WTC11 (cell line): ENCODE measurements around the gene RTP5. TPM values are rescaled to one million over a fixed set of nuclear protein-coding genes. Genes with fewer than 3 reads are reported as not detected.

Experiments used
- ATAC-seq: fragments of 200-7000 bp; cut with Tn5 transposase; 2 replicates; pipeline ENCODE4 v1.10.0; 2021; ENCODE audit warnings: mild to moderate bottlenecking, moderate library complexity
- CTCF ChIA-PET: fragments of 300-600 bp; sonication (Branson Sonifier 250); formaldehyde crosslinking; loops from one replicate; lab custom pipeline; 2021; ENCODE audit warnings: antibody characterized with exemption; lab: Charles Lee
- POLR2A ChIA-PET: fragments of 350-600 bp; sonication (Branson Sonifier 250); formaldehyde crosslinking; loops from one replicate; lab custom pipeline; 2021; ENCODE audit warnings: antibody characterized with exemption; lab: Charles Lee
- DNase-seq: peaks from one replicate; pipeline ENCODE4 v3.0.0; 2021; ENCODE audit warnings: low spot score
- H3K27ac Mint-ChIP-seq: 2 replicates; pipeline ENCODE4 v1.8.0; 2021; ENCODE audit warnings: mixed read lengths
- H3K27me3 Mint-ChIP-seq: 2 replicates; pipeline ENCODE4 v1.8.0; 2021; ENCODE audit warnings: low read depth, mild to moderate bottlenecking, moderate library complexity, mixed read lengths
- H3K36me3 Mint-ChIP-seq: 2 replicates; pipeline ENCODE4 v1.8.0; 2021; ENCODE audit warnings: mixed read lengths
- H3K4me1 Mint-ChIP-seq: 2 replicates; pipeline ENCODE4 v1.8.0; 2022; ENCODE audit warnings: mixed read lengths
- H3K4me3 Mint-ChIP-seq: 2 replicates; pipeline ENCODE4 v1.8.0; 2021; ENCODE audit warnings: mild to moderate bottlenecking, moderate library complexity, mixed read lengths
- H3K9me3 Mint-ChIP-seq: 2 replicates; pipeline ENCODE4 v1.8.0; 2021; ENCODE audit warnings: mixed read lengths
- ETV6 ChIP-seq: sonication (generic); formaldehyde crosslinking; IDR thresholded peaks from 2 replicates; pipeline ENCODE4 v1.8.1; 2022; ENCODE audit warnings: mild to moderate bottlenecking, missing genetic modification reagents
- FOXJ3 ChIP-seq: sonication (generic); formaldehyde crosslinking; IDR thresholded peaks from 2 replicates; pipeline ENCODE4 v1.9.0; 2021; ENCODE audit warnings: missing genetic modification reagents, mild to moderate bottlenecking, borderline replicate concordance
- OVOL2 ChIP-seq: fragments of 250-450 bp; sonication (Bioruptor Pico); IDR thresholded peaks from 2 replicates; pipeline ENCODE4 v1.9.0; 2021; ENCODE audit warnings: mild to moderate bottlenecking, borderline replicate concordance
- SMAD3 ChIP-seq: sonication (generic); formaldehyde crosslinking; IDR thresholded peaks from 2 replicates; pipeline ENCODE4 v1.8.0; 2022; ENCODE audit warnings: missing genetic modification reagents, mild to moderate bottlenecking, borderline replicate concordance
- SOX15 ChIP-seq: fragments of 250-450 bp; sonication (Bioruptor Pico); IDR thresholded peaks from 2 replicates; pipeline ENCODE4 v1.9.0; 2021; ENCODE audit warnings: mild to moderate bottlenecking
- ZNF121 ChIP-seq: sonication (generic); formaldehyde crosslinking; IDR thresholded peaks from 2 replicates; pipeline ENCODE4 v1.8.0; 2023; ENCODE audit warnings: missing genetic modification reagents
- ZNF219 ChIP-seq: sonication (generic); formaldehyde crosslinking; IDR thresholded peaks from 2 replicates; pipeline ENCODE4 v1.8.0; 2023; ENCODE audit warnings: missing genetic modification reagents, mild to moderate bottlenecking, borderline replicate concordance
- ZNF317 ChIP-seq: sonication (generic); formaldehyde crosslinking; IDR thresholded peaks from 2 replicates; pipeline ENCODE4 v1.8.1; 2023; ENCODE audit warnings: low read depth, mild to moderate bottlenecking, moderate library complexity, missing genetic modification reagents, borderline replicate concordance
- total RNA-seq: library from RNA; stranded (reverse); gene quantifications from 3 replicates; pipeline ENCODE4 v1.2.3, GENCODE V29; 2021
- TF ChIP-seq, protein P1 (sequence below): fragments of 250-450 bp; sonication (Bioruptor Pico); IDR thresholded peaks from 2 replicates; pipeline ENCODE4 v1.8.0; 2021; ENCODE audit warnings: mild to moderate bottlenecking
- TF ChIP-seq, protein P2 (sequence below): sonication (generic); formaldehyde crosslinking; IDR thresholded peaks from 2 replicates; pipeline ENCODE4 v1.8.0; 2023; ENCODE audit warnings: mild to moderate bottlenecking, missing genetic modification reagents
- TF ChIP-seq, protein P3 (sequence below): fragments of 250-450 bp; sonication (Bioruptor Pico); conservative IDR thresholded peaks from 2 replicates; pipeline ENCODE4 v1.9.0; 2021; ENCODE audit warnings: mild to moderate bottlenecking
- TF ChIP-seq, protein P4 (sequence below): sonication (generic); formaldehyde crosslinking; IDR thresholded peaks from 2 replicates; pipeline ENCODE4 v1.8.0; 2023; ENCODE audit warnings: missing genetic modification reagents
- TF ChIP-seq, protein P5 (sequence below): sonication (generic); formaldehyde crosslinking; IDR thresholded peaks from 2 replicates; pipeline ENCODE4 v1.8.0; 2022; ENCODE audit warnings: mild to moderate bottlenecking, missing genetic modification reagents
- TF ChIP-seq, protein P6 (sequence below): sonication (generic); formaldehyde crosslinking; IDR thresholded peaks from 2 replicates; pipeline ENCODE4 v1.8.1; 2022; ENCODE audit warnings: mild to moderate bottlenecking, missing genetic modification reagents, moderate library complexity, borderline replicate concordance
- TF ChIP-seq, protein P7 (sequence below): sonication (generic); formaldehyde crosslinking; IDR thresholded peaks from 2 replicates; pipeline ENCODE4 v1.8.0; 2023; ENCODE audit warnings: missing genetic modification reagents, mild to moderate bottlenecking, borderline replicate concordance

RTP5 gene
- total RNA-seq, 1 experiment from 2014 or later: not detected

DNA sequence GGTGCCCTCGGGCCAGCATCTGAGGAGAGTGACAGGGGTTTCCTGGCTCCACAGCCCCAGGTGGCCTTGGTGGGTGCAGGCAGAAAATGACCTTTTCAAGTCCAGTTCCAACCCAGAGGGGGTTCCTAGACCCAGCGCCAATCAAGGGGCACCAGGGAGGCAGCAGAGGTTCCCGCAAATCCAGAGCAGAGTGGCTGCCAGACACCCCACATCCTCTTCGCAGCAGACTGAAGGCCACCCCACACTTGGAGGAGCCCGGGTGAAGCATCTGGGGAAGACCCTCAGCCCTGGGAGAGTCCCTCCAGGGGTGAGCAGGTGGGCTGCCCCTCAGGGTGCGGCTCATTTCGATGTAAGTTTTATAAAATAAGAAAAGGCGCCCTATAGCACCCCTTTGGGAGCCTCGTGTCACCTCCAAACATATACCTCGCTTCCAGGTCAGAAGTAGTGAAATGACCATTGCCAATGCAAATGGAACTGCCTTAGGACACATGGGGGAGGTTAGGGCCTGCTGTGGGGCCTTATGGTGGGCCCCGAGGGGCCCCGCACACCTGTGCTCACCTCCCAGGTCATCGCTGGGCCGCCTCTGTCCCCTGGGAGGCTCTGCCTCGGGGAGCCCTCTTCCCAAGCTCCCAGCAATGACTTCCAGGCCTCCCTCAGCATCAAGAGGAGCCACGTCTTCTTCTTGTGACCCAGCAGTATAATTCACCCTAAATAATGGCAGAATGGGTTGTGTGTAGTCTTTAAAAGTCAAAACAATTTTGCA is 11.0 kb downstream of the RTP5 start:
- Mint-ChIP-seq H3K27ac (0 out of 2 replicates have a peak overlapping the region, but pooled peaks have one; percentile 69), H3K4me1 (peaks cover 22% of the 10 kb centered on the region), H3K4me3 (peak overlapping the region; percentile 77), H3K9me3 (peaks cover 2% of the 10 kb centered on the region), H3K36me3 (peaks cover 5% of the 10 kb centered on the region), H3K27me3 (peaks cover 3% of the 10 kb centered on the region)
- DNase-seq (no peak), ATAC-seq (no peak)
- no peak for TF ChIP-seq ETV6
- TF ChIP-seq, protein P1, sequence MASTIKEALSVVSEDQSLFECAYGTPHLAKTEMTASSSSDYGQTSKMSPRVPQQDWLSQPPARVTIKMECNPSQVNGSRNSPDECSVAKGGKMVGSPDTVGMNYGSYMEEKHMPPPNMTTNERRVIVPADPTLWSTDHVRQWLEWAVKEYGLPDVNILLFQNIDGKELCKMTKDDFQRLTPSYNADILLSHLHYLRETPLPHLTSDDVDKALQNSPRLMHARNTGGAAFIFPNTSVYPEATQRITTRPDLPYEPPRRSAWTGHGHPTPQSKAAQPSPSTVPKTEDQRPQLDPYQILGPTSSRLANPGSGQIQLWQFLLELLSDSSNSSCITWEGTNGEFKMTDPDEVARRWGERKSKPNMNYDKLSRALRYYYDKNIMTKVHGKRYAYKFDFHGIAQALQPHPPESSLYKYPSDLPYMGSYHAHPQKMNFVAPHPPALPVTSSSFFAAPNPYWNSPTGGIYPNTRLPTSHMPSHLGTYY (CRISPR knock-in tag): no peak
- POLR2A ChIA-PET: no interaction called here
- CTCF ChIA-PET: interaction anchor here (1.2 kb wide), 1 partner anchor 76 kb away, joined by 3 read pairs; no protein-coding TSS in a partner anchor

DNA sequence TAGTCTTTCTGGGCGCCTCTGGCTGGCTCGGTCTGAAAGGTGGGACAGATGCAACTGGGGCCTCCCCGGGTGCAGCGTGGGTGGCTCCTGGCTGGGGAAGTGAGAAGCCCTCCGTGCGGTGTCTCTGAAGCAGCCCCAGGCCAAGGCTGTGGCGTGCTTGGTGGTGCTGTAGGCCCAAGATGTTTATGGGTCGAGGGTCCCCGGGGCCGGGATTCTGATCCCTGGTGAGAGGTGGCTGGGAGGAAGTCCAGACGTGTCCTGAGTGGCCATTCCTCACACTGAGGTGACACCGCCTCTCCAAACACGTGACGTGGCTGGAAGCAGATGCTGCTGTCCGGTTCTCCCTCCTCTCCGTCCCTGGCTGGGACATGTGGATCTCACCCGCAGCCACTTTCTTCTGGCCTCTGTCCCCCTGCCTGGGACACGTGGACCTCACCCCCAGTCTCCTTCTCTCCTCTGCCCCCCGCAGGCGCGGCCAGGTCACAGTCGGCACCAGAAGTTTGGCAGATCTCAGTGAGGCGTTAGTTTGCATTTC is 12.6 kb downstream of the RTP5 start:
- peak overlapping the region; percentile 77 for H3K4me3 Mint-ChIP-seq
- no peaks in the 10 kb centered on the region; the same call in 1 of the 2 replicates for H3K27me3 Mint-ChIP-seq
- TF ChIP-seq, protein P2, sequence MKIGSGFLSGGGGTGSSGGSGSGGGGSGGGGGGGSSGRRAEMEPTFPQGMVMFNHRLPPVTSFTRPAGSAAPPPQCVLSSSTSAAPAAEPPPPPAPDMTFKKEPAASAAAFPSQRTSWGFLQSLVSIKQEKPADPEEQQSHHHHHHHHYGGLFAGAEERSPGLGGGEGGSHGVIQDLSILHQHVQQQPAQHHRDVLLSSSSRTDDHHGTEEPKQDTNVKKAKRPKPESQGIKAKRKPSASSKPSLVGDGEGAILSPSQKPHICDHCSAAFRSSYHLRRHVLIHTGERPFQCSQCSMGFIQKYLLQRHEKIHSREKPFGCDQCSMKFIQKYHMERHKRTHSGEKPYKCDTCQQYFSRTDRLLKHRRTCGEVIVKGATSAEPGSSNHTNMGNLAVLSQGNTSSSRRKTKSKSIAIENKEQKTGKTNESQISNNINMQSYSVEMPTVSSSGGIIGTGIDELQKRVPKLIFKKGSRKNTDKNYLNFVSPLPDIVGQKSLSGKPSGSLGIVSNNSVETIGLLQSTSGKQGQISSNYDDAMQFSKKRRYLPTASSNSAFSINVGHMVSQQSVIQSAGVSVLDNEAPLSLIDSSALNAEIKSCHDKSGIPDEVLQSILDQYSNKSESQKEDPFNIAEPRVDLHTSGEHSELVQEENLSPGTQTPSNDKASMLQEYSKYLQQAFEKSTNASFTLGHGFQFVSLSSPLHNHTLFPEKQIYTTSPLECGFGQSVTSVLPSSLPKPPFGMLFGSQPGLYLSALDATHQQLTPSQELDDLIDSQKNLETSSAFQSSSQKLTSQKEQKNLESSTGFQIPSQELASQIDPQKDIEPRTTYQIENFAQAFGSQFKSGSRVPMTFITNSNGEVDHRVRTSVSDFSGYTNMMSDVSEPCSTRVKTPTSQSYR (CRISPR knock-in tag): no peak
- no peak for TF ChIP-seq ZNF121 (CRISPR knock-in tag)
- TF ChIP-seq SMAD3 (CRISPR knock-in tag): no peak
- TF ChIP-seq SOX15 (CRISPR knock-in tag): no peak
- peaks cover 22% of the 10 kb centered on the region for H3K4me1 Mint-ChIP-seq
- H3K9me3 Mint-ChIP-seq: no peaks in the 10 kb centered on the region
- POLR2A ChIA-PET: no interaction called here
- H3K27ac Mint-ChIP-seq: no peak overlapping the region
- no peak for DNase-seq
- H3K36me3 Mint-ChIP-seq: 0 out of 2 replicates have a peak, but pooled peaks cover 2% of the 10 kb centered on the region
- ATAC-seq: peak; percentile 1
- CTCF ChIA-PET: interaction anchor here (1.1 kb wide), 1 partner anchor 185 kb away, joined by 3 read pairs; no protein-coding TSS in a partner anchor

DNA sequence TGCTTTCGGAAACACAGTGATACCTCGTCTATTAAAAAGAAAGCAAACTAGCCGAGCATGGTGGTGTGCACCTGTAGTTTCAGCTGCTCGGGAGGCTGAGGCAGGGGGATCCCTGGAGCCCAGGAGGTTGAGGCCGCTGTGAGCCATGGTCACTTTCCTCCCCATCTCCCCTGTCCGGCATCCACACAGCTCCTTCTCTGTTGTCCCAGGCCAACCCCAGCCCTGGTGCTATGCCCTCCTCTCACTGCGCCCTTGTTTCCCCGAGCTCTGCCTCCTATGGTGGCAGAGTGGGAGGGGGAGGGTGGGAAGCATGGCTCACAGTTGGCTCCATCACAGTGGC is 15.4 kb downstream of the RTP5 start:
- H3K4me3 Mint-ChIP-seq: no peak overlapping the region
- DNase-seq (no peak), ATAC-seq (no peak)
- no peaks in the 10 kb centered on the region; the same call in 1 of the 2 replicates for H3K27me3 Mint-ChIP-seq
- peaks cover 16% of the 10 kb centered on the region for H3K36me3 Mint-ChIP-seq
- CTCF ChIA-PET: no interaction called here
- H3K9me3 Mint-ChIP-seq: peaks cover 14% of the 10 kb centered on the region
- peaks cover 26% of the 10 kb centered on the region for H3K4me1 Mint-ChIP-seq
- POLR2A ChIA-PET: no interaction called here
- no peak overlapping the region for H3K27ac Mint-ChIP-seq
- TF ChIP-seq FOXJ3 (CRISPR knock-in tag) (no peak), OVOL2 (no peak), ZNF219 (CRISPR knock-in tag) (no peak), ZNF317 (CRISPR knock-in tag) (no peak)
- TF ChIP-seq, protein P3, sequence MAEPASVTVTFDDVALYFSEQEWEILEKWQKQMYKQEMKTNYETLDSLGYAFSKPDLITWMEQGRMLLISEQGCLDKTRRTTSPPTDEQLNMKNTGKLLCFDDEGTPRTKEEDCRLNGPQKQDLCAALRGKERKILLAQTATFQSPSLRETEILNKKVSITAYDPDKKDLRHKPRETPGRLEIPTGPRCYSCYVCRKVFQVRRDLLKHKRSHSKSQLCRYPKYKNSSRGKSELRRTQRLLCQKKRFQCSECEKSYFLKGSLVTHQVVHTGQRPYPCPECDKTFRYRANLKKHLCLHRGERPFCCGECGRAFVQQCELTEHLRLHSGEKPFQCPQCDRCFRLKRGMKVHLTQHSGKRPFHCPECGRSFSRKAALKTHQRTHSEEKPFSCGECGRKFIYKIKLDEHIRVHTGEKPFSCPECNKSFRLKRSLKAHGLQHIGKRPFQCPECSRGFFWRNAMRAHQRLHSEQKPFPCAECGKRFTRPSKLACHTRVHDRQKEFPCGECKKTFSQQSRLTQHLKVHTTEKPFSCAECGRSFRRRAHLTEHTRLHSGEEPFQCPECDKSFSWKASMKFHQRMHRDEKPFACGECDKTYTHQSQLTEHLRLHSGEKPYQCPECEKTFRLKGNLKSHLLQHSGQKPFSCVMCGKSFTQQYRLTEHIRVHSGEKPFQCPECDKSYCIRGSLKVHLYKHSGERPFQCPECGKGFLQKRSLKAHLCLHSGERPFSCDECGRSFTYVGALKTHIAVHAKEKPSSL (CRISPR knock-in tag): no peak
- TF ChIP-seq, protein P4, sequence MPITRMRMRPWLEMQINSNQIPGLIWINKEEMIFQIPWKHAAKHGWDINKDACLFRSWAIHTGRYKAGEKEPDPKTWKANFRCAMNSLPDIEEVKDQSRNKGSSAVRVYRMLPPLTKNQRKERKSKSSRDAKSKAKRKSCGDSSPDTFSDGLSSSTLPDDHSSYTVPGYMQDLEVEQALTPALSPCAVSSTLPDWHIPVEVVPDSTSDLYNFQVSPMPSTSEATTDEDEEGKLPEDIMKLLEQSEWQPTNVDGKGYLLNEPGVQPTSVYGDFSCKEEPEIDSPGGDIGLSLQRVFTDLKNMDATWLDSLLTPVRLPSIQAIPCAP (CRISPR knock-in tag): no peak
- TF ChIP-seq, protein P5, sequence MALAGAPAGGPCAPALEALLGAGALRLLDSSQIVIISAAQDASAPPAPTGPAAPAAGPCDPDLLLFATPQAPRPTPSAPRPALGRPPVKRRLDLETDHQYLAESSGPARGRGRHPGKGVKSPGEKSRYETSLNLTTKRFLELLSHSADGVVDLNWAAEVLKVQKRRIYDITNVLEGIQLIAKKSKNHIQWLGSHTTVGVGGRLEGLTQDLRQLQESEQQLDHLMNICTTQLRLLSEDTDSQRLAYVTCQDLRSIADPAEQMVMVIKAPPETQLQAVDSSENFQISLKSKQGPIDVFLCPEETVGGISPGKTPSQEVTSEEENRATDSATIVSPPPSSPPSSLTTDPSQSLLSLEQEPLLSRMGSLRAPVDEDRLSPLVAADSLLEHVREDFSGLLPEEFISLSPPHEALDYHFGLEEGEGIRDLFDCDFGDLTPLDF (CRISPR knock-in tag): no peak
- TF ChIP-seq, protein P6, sequence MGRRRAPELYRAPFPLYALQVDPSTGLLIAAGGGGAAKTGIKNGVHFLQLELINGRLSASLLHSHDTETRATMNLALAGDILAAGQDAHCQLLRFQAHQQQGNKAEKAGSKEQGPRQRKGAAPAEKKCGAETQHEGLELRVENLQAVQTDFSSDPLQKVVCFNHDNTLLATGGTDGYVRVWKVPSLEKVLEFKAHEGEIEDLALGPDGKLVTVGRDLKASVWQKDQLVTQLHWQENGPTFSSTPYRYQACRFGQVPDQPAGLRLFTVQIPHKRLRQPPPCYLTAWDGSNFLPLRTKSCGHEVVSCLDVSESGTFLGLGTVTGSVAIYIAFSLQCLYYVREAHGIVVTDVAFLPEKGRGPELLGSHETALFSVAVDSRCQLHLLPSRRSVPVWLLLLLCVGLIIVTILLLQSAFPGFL (CRISPR knock-in tag): no peak
- TF ChIP-seq, protein P7, sequence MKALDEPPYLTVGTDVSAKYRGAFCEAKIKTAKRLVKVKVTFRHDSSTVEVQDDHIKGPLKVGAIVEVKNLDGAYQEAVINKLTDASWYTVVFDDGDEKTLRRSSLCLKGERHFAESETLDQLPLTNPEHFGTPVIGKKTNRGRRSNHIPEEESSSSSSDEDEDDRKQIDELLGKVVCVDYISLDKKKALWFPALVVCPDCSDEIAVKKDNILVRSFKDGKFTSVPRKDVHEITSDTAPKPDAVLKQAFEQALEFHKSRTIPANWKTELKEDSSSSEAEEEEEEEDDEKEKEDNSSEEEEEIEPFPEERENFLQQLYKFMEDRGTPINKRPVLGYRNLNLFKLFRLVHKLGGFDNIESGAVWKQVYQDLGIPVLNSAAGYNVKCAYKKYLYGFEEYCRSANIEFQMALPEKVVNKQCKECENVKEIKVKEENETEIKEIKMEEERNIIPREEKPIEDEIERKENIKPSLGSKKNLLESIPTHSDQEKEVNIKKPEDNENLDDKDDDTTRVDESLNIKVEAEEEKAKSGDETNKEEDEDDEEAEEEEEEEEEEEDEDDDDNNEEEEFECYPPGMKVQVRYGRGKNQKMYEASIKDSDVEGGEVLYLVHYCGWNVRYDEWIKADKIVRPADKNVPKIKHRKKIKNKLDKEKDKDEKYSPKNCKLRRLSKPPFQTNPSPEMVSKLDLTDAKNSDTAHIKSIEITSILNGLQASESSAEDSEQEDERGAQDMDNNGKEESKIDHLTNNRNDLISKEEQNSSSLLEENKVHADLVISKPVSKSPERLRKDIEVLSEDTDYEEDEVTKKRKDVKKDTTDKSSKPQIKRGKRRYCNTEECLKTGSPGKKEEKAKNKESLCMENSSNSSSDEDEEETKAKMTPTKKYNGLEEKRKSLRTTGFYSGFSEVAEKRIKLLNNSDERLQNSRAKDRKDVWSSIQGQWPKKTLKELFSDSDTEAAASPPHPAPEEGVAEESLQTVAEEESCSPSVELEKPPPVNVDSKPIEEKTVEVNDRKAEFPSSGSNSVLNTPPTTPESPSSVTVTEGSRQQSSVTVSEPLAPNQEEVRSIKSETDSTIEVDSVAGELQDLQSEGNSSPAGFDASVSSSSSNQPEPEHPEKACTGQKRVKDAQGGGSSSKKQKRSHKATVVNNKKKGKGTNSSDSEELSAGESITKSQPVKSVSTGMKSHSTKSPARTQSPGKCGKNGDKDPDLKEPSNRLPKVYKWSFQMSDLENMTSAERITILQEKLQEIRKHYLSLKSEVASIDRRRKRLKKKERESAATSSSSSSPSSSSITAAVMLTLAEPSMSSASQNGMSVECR (CRISPR knock-in tag): no peak
